K562 (cell line): ENCODE results near the gene HDAC3. TPM values are rescaled to one million over a fixed set of nuclear protein-coding genes. Genes with fewer than 3 reads are reported as not detected.

Experiments used
- ATF1 ChIP-seq, 2 experiments: fragments of 450-650 bp in 1 of 2; IDR thresholded peaks; 2 replicates each; pipeline ENCODE4 v1.6.1; 2016; ENCODE audit warnings: missing compliant biosample characterization in 1 of 2, missing genetic modification characterization in 1 of 2
- CAMTA2 ChIP-seq: fragments of 250-450 bp; sonication (Bioruptor Pico); conservative IDR thresholded peaks from 2 replicates; pipeline ENCODE4 v1.5.1; 2022
- CCAR2 ChIP-seq: fragments of 200-400 bp; formaldehyde crosslinking; IDR thresholded peaks from 2 replicates; pipeline ENCODE4 v1.6.1; 2017; ENCODE audit warnings: mild to moderate bottlenecking, low read depth, low read length
- HMGN3 ChIP-seq: IDR thresholded peaks from 2 replicates; pipeline ENCODE4 v1.6.1; 2011; ENCODE audit warnings: borderline replicate concordance, low read depth, mild to moderate bottlenecking, mixed read lengths, low read length; ENCODE audit not compliant: insufficient read length; ENCODE audit errors: extremely low read depth
- MYC ChIP-seq, 2 experiments: fragments of 250-450 bp in 1 of 2; sonication (Bioruptor Pico) in 1 of 2; IDR thresholded peaks; 2 replicates each; pipeline versions ENCODE4 v1.5.1 to v1.6.1; 2012 to 2021; ENCODE audit warnings: low read depth in 2 of 2, borderline replicate concordance in 1 of 2, improper control_type of control experiment in 1 of 2, low read length in 1 of 2, mild to moderate bottlenecking in 1 of 2, moderate library complexity in 1 of 2
- POLR2AphosphoS2 ChIP-seq: IDR thresholded peaks from 2 replicates; pipeline ENCODE4 v1.6.1; 2012; ENCODE audit warnings: low read length, improper control_type of control experiment
- POLR2G ChIP-seq: fragments of 200-400 bp; formaldehyde crosslinking; IDR thresholded peaks from 2 replicates; pipeline ENCODE4 v1.6.1; 2017; ENCODE audit warnings: low read depth, mild to moderate bottlenecking, antibody characterized with exemption, low read length, moderate library complexity
- SP1 ChIP-seq: sonication (generic); formaldehyde crosslinking; IDR thresholded peaks from 2 replicates; pipeline ENCODE4 v1.8.1; 2022; ENCODE audit warnings: mild to moderate bottlenecking, missing genetic modification reagents
- TAF15 ChIP-seq: fragments of 200-400 bp; formaldehyde crosslinking; IDR thresholded peaks from 2 replicates; pipeline ENCODE4 v1.6.1; 2017; ENCODE audit warnings: mild to moderate bottlenecking, low read depth, low read length, moderate library complexity
- ZNF316 ChIP-seq: fragments of 450-650 bp; IDR thresholded peaks from 2 replicates; pipeline ENCODE4 v1.6.1; 2016
- ZNF507 ChIP-seq: conservative IDR thresholded peaks from 2 replicates; pipeline ENCODE4 v1.6.1; 2017; ENCODE audit warnings: missing genetic modification characterization, missing compliant biosample characterization
- polyA plus RNA-seq, 8 experiments: library from polyadenylated mRNA; depleted of rRNA in 4 of 8; stranded (reverse) in 5 of 8; unstranded in 3 of 8; fragments of >200 nt; fragmentation: Nextera tagmentation in 2 of 8; fragmentation: Illumina TruSeq in 1 of 8; extraction: Ambion mirVana in 2 of 8; extraction: Trizol in 1 of 8; gene quantifications; 2 replicates each; pipeline versions ENCODE4 v1.2.1 to v1.2.3, GENCODE V29; 2011 to 2014; ENCODE audit warnings: inconsistent platforms in 1 of 8, missing spikeins in 1 of 8
- total RNA-seq, 7 experiments: library from RNA; depleted of rRNA in 6 of 7; stranded (reverse); fragments of >200 nt in 6 of 7; fragmentation: Illumina TruSeq in 2 of 7; extraction: Trizol in 2 of 7; gene quantifications; 2 replicates each; pipeline versions ENCODE4 v1.2.1 to v1.2.3, GENCODE V29; 2011 to 2021; ENCODE audit warnings: low replicate concordance in 1 of 7
- TF ChIP-seq, protein P1 (sequence below): fragments of 250-450 bp; sonication (Bioruptor Pico); IDR thresholded peaks from 2 replicates; pipeline ENCODE4 v1.4.0; 2020; ENCODE audit warnings: mild to moderate bottlenecking, moderate library complexity
- TF ChIP-seq, protein P2 (sequence below): fragments of 450-650 bp; formaldehyde crosslinking; IDR thresholded peaks from 2 replicates; pipeline ENCODE4 v1.4.0; 2020; ENCODE audit warnings: mild to moderate bottlenecking, moderate library complexity
- TF ChIP-seq, protein P3 (sequence below): fragments of 450-650 bp; IDR thresholded peaks from 2 replicates; pipeline ENCODE4 v1.6.1; 2016; ENCODE audit warnings: low read depth

The HDAC3 gene
- total and polyA plus RNA-seq, 9 of the 15 experiments (the other 6 are each of a cell fraction or from before 2014, with no cell fraction given) = 89.7 to 191 (median 119) TPM

DNA sequence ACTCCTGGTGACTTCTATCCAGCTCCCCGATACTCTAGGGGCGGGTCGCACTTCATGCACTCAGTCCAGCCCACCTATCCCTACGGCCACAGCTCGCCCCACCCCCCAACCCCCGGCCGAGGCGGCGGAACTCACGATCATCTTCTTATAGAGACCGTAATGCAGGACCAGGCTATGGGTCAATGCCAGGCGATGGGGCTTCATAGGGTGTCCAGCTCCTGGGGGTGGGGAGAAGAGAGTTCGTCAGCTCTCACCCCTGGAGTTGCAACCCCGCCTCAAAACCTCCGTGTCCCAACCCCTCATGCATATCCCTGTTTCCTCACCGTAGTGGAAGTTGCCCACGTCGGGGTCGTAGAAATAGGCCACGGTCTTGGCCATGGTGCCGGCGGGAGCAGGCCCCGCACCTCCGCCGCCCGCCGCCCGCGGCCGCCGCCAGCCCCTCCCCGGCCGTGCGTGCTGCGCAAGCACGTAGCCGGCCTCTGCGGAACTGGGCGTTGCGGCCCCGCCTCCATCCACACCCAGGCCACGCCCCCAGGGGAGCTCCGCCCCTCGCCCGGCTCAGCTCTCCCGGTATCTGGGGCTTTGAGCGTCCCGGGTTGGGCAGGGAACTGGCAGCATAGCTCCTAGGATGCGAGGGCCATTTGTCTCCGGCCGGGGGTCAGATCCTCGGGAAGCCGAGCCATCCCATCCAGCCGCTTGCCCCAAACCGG lies at the start of gene HDAC3, which contains the start of gene RELL2 (continued):
- no peak for TF ChIP-seq ZNF316
- peak; percentile 78 for TF ChIP-seq POLR2G
- TF ChIP-seq ATF1 (CRISPR knock-in tag; IDR thresholded peaks at IDR 0.05) = no peak
- TF ChIP-seq ATF1 (tag; IDR thresholded peaks at IDR 0.05) = peak; percentile 87
- no peak for TF ChIP-seq ZNF507 (tag)
- TF ChIP-seq POLR2AphosphoS2 = no peak
- TF ChIP-seq, protein P1, sequence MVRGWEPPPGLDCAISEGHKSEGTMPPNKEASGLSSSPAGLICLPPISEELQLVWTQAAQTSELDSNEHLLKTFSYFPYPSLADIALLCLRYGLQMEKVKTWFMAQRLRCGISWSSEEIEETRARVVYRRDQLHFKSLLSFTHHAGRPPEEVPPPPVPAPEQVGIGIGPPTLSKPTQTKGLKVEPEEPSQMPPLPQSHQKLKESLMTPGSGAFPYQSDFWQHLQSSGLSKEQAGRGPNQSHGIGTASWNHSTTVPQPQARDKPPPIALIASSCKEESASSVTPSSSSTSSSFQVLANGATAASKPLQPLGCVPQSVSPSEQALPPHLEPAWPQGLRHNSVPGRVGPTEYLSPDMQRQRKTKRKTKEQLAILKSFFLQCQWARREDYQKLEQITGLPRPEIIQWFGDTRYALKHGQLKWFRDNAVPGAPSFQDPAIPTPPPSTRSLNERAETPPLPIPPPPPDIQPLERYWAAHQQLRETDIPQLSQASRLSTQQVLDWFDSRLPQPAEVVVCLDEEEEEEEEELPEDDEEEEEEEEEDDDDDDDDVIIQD = no peak
- TF ChIP-seq, protein P2, sequence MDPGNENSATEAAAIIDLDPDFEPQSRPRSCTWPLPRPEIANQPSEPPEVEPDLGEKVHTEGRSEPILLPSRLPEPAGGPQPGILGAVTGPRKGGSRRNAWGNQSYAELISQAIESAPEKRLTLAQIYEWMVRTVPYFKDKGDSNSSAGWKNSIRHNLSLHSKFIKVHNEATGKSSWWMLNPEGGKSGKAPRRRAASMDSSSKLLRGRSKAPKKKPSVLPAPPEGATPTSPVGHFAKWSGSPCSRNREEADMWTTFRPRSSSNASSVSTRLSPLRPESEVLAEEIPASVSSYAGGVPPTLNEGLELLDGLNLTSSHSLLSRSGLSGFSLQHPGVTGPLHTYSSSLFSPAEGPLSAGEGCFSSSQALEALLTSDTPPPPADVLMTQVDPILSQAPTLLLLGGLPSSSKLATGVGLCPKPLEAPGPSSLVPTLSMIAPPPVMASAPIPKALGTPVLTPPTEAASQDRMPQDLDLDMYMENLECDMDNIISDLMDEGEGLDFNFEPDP (CRISPR knock-in tag) = no peak
- no peak for TF ChIP-seq TAF15
- TF ChIP-seq SP1 (CRISPR knock-in tag) = peak; percentile 73
- peak; percentile 33 for TF ChIP-seq MYC (IDR thresholded peaks at IDR 0.05; ENCODE audit: low read depth, low read length)
- TF ChIP-seq MYC (CRISPR knock-in tag; IDR thresholded peaks at IDR 0.05; ENCODE audit: borderline replicate concordance, low read depth) = no peak
- no peak for TF ChIP-seq CAMTA2
- TF ChIP-seq HMGN3 = peak; percentile 77
- TF ChIP-seq, protein P3, sequence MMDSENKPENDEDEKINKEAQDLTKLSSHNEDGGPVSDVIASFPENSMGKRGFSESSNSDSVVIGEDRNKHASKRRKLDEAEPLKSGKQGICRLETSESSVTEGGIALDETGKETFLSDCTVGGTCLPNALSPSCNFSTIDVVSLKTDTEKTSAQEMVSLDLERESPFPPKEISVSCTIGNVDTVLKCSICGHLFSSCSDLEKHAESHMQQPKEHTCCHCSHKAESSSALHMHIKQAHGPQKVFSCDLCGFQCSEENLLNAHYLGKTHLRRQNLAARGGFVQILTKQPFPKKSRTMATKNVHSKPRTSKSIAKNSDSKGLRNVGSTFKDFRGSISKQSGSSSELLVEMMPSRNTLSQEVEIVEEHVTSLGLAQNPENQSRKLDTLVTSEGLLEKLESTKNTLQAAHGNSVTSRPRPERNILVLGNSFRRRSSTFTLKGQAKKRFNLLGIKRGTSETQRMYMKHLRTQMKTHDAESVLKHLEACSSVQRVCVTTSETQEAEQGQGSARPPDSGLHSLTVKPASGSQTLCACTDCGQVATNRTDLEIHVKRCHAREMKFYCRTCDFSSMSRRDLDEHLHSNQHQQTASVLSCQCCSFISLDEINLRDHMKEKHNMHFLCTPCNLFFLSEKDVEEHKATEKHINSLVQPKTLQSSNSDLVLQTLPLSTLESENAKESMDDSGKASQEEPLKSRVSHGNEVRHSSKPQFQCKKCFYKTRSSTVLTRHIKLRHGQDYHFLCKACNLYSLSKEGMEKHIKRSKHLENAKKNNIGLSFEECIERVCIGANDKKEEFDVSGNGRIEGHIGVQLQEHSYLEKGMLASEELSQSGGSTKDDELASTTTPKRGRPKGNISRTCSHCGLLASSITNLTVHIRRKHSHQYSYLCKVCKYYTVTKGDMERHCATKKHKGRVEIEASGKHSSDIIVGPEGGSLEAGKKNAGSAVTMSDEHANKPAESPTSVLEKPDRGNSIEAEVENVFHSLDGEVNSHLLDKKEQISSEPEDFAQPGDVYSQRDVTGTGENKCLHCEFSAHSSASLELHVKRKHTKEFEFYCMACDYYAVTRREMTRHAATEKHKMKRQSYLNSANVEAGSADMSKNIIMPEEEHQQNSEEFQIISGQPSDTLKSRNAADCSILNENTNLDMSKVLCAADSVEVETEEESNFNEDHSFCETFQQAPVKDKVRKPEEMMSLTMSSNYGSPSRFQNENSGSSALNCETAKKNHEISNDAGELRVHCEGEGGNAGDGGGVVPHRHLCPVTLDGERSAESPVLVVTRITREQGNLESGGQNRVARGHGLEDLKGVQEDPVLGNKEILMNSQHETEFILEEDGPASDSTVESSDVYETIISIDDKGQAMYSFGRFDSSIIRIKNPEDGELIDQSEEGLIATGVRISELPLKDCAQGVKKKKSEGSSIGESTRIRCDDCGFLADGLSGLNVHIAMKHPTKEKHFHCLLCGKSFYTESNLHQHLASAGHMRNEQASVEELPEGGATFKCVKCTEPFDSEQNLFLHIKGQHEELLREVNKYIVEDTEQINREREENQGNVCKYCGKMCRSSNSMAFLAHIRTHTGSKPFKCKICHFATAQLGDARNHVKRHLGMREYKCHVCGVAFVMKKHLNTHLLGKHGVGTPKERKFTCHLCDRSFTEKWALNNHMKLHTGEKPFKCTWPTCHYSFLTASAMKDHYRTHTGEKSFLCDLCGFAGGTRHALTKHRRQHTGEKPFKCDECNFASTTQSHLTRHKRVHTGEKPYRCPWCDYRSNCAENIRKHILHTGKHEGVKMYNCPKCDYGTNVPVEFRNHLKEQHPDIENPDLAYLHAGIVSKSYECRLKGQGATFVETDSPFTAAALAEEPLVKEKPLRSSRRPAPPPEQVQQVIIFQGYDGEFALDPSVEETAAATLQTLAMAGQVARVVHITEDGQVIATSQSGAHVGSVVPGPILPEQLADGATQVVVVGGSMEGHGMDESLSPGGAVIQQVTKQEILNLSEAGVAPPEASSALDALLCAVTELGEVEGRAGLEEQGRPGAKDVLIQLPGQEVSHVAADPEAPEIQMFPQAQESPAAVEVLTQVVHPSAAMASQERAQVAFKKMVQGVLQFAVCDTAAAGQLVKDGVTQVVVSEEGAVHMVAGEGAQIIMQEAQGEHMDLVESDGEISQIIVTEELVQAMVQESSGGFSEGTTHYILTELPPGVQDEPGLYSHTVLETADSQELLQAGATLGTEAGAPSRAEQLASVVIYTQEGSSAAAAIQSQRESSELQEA = 0 out of 2 replicates have a peak, but pooled peaks have one; percentile 14
- TF ChIP-seq CCAR2 = no peak
